ENCODE measurements around the gene PRKRIP1.

GRCh38 chr7:102451371-102452054 is 55.4 kb downstream of the PRKRIP1 start:
- TF ChIP-seq POLR2AphosphoS5 (IDR thresholded peaks at IDR 0.05; ENCODE audit: low read depth, low read length) (no peak), SIN3A (IDR thresholded peaks at IDR 0.05; ENCODE audit: borderline replicate concordance, insufficient read depth, low read depth, low read length) (no peak)
- TF ChIP-seq, protein P1, sequence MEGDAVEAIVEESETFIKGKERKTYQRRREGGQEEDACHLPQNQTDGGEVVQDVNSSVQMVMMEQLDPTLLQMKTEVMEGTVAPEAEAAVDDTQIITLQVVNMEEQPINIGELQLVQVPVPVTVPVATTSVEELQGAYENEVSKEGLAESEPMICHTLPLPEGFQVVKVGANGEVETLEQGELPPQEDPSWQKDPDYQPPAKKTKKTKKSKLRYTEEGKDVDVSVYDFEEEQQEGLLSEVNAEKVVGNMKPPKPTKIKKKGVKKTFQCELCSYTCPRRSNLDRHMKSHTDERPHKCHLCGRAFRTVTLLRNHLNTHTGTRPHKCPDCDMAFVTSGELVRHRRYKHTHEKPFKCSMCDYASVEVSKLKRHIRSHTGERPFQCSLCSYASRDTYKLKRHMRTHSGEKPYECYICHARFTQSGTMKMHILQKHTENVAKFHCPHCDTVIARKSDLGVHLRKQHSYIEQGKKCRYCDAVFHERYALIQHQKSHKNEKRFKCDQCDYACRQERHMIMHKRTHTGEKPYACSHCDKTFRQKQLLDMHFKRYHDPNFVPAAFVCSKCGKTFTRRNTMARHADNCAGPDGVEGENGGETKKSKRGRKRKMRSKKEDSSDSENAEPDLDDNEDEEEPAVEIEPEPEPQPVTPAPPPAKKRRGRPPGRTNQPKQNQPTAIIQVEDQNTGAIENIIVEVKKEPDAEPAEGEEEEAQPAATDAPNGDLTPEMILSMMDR (IDR thresholded peaks at IDR 0.05) = no peak
- TF ChIP-seq, protein P2, sequence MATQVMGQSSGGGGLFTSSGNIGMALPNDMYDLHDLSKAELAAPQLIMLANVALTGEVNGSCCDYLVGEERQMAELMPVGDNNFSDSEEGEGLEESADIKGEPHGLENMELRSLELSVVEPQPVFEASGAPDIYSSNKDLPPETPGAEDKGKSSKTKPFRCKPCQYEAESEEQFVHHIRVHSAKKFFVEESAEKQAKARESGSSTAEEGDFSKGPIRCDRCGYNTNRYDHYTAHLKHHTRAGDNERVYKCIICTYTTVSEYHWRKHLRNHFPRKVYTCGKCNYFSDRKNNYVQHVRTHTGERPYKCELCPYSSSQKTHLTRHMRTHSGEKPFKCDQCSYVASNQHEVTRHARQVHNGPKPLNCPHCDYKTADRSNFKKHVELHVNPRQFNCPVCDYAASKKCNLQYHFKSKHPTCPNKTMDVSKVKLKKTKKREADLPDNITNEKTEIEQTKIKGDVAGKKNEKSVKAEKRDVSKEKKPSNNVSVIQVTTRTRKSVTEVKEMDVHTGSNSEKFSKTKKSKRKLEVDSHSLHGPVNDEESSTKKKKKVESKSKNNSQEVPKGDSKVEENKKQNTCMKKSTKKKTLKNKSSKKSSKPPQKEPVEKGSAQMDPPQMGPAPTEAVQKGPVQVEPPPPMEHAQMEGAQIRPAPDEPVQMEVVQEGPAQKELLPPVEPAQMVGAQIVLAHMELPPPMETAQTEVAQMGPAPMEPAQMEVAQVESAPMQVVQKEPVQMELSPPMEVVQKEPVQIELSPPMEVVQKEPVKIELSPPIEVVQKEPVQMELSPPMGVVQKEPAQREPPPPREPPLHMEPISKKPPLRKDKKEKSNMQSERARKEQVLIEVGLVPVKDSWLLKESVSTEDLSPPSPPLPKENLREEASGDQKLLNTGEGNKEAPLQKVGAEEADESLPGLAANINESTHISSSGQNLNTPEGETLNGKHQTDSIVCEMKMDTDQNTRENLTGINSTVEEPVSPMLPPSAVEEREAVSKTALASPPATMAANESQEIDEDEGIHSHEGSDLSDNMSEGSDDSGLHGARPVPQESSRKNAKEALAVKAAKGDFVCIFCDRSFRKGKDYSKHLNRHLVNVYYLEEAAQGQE (IDR thresholded peaks at IDR 0.05; ENCODE audit: insufficient read depth in 1 of 2, low read depth in 2 of 2, low read length in 1 of 2) = no peak

All from Panc1 (cell line).